K562 (cell line): ENCODE results near the gene COL9A3. TPM values are rescaled to one million over a fixed set of nuclear protein-coding genes. Genes with fewer than 3 reads are reported as not detected.

ENCODE experiments used
- ARID2 ChIP-seq: fragments of 450-650 bp; IDR thresholded peaks from 2 replicates; pipeline ENCODE4 v1.6.1; 2017; ENCODE audit warnings: antibody characterized with exemption, mild to moderate bottlenecking
- CHD7 ChIP-seq: fragments of 200-600 bp; sonication (generic); IDR thresholded peaks from one replicate; pipeline ENCODE4 v1.6.1; 2012; ENCODE audit warnings: mild to moderate bottlenecking, low read depth, low read length, inconsistent platforms
- E2F1 ChIP-seq: sonication (generic); formaldehyde crosslinking; IDR thresholded peaks from 2 replicates; pipeline ENCODE4 v1.8.1; 2023; ENCODE audit warnings: mild to moderate bottlenecking, missing genetic modification reagents, moderate library complexity
- ELK3 ChIP-seq: fragments of 450-650 bp; formaldehyde crosslinking; IDR thresholded peaks from 2 replicates; pipeline ENCODE4 v1.4.0; 2020; ENCODE audit warnings: mild to moderate bottlenecking
- HSF4 ChIP-seq: fragments of 250-450 bp; sonication (Bioruptor Pico); IDR thresholded peaks from 2 replicates; pipeline ENCODE4 v2.1.2; 2022; ENCODE audit warnings: mild to moderate bottlenecking, moderate library complexity, borderline replicate concordance
- ID3 ChIP-seq, 2 experiments: fragments of 250-450 bp in 1 of 2; fragments of 450-650 bp in 1 of 2; sonication (Bioruptor Pico) in 1 of 2; IDR thresholded peaks; 2 replicates each; pipeline versions ENCODE4 v1.6.1 to v1.8.0; 2016 to 2021; ENCODE audit warnings: mild to moderate bottlenecking in 2 of 2, moderate library complexity in 2 of 2, missing compliant biosample characterization in 1 of 2, missing genetic modification characterization in 1 of 2
- MED1 ChIP-seq: sonication (generic); formaldehyde crosslinking; IDR thresholded peaks from 2 replicates; pipeline ENCODE4 v1.8.1; 2023; ENCODE audit warnings: missing genetic modification reagents, borderline replicate concordance
- PPARD ChIP-seq: fragments of 250-450 bp; sonication (Bioruptor Pico); IDR thresholded peaks from 2 replicates; pipeline ENCODE4 v1.8.0; 2022; ENCODE audit warnings: inconsistent platforms, mild to moderate bottlenecking, moderate library complexity
- RB1 ChIP-seq: fragments of 450-650 bp; IDR thresholded peaks from 2 replicates; pipeline ENCODE4 v1.6.1; 2017; ENCODE audit warnings: low read depth, mild to moderate bottlenecking
- TRIM24 ChIP-seq, 2 experiments: fragments of 450-650 bp; IDR thresholded peaks; 2 replicates each; pipeline ENCODE4 v1.6.1; 2016
- TRIM28 ChIP-seq: fragments of 450-650 bp; IDR thresholded peaks from 2 replicates; pipeline ENCODE4 v1.6.1; 2017
- ZBTB34 ChIP-seq: fragments of 250-450 bp; sonication (Bioruptor Pico); IDR thresholded peaks from 2 replicates; pipeline ENCODE4 v1.8.0; 2021; ENCODE audit warnings: mild to moderate bottlenecking, moderate library complexity
- ZKSCAN3 ChIP-seq: fragments of 250-450 bp; sonication (Bioruptor Pico); IDR thresholded peaks from 2 replicates; pipeline ENCODE4 v1.4.0; 2020
- ZNF23 ChIP-seq: fragments of 250-450 bp; sonication (Bioruptor Pico); IDR thresholded peaks from 2 replicates; pipeline ENCODE4 v1.4.0; 2020; ENCODE audit warnings: mild to moderate bottlenecking
- polyA plus RNA-seq, 8 experiments: library from polyadenylated mRNA; depleted of rRNA in 4 of 8; stranded (reverse) in 5 of 8; unstranded in 3 of 8; fragments of >200 nt; fragmentation: Nextera tagmentation in 2 of 8; fragmentation: Illumina TruSeq in 1 of 8; extraction: Ambion mirVana in 2 of 8; extraction: Trizol in 1 of 8; gene quantifications; 2 replicates each; pipeline versions ENCODE4 v1.2.1 to v1.2.3, GENCODE V29; 2011 to 2014; ENCODE audit warnings: inconsistent platforms in 1 of 8, missing spikeins in 1 of 8
- total RNA-seq, 7 experiments: library from RNA; depleted of rRNA in 6 of 7; stranded (reverse); fragments of >200 nt in 6 of 7; fragmentation: Illumina TruSeq in 2 of 7; extraction: Trizol in 2 of 7; gene quantifications; 2 replicates each; pipeline versions ENCODE4 v1.2.1 to v1.2.3, GENCODE V29; 2011 to 2021; ENCODE audit warnings: low replicate concordance in 1 of 7

Gene COL9A3
- total and polyA plus RNA-seq, 9 of the 15 experiments (the other 6 are each of a cell fraction or from before 2014, with no cell fraction given), result 0.14 to 3.6 (median 0.88) TPM; not detected in 1

GRCh38 chr20:62864207-62864606, 47.4 kb downstream of the COL9A3 start (continued):
- no peak for TF ChIP-seq CHD7
- no peak for TF ChIP-seq PPARD (CRISPR knock-in tag)
- TF ChIP-seq RB1, result no peak
- TF ChIP-seq ARID2, result no peak
- peak; percentile 90 for TF ChIP-seq TRIM28
- no peak for TF ChIP-seq ZBTB34
- TF ChIP-seq HSF4 (CRISPR knock-in tag), result no peak
- TF ChIP-seq ID3 (CRISPR knock-in tag; IDR thresholded peaks at IDR 0.05), result no peak
- no peak for TF ChIP-seq ID3 (tag; IDR thresholded peaks at IDR 0.05)
- no peak for TF ChIP-seq ZNF23 (CRISPR knock-in tag)
- TF ChIP-seq E2F1, result no peak
- TF ChIP-seq ELK3 (CRISPR knock-in tag), result no peak
- 0 out of 4 replicates have a peak, but pooled peaks of 1 of the 2 experiments have one; percentile 37 for TF ChIP-seq TRIM24 (IDR thresholded peaks at IDR 0.05)
- TF ChIP-seq ZKSCAN3 (CRISPR knock-in tag), result no peak
- no peak for TF ChIP-seq MED1 (CRISPR knock-in tag)
